K562 (cell line): Measurements from ENCODE around the gene GANAB. TPM values are rescaled to one million over a fixed set of nuclear protein-coding genes. Genes with fewer than 3 reads are reported as not detected.
A peak's percentile ranks its signal among the peaks of the same experiment; 100 is the strongest.

ENCODE experiments used
- ARHGAP35 ChIP-seq: fragments of 450-650 bp; IDR thresholded peaks from 2 replicates; pipeline ENCODE4 v1.6.1; 2018; ENCODE audit not compliant: partially characterized antibody
- ATF6 ChIP-seq: sonication (generic); formaldehyde crosslinking; IDR thresholded peaks from 2 replicates; pipeline ENCODE4 v1.4.0; 2020; ENCODE audit warnings: mild to moderate bottlenecking, missing genetic modification reagents
- C11orf30 ChIP-seq: fragments of 450-650 bp; IDR thresholded peaks from 2 replicates; pipeline ENCODE4 v1.6.1; 2016; ENCODE audit warnings: low read depth, mild to moderate bottlenecking
- MAZ ChIP-seq, 2 experiments: fragments of 450-650 bp in 1 of 2; sonication (generic) in 1 of 2; formaldehyde crosslinking; IDR thresholded peaks in 1 of 2; conservative IDR thresholded peaks in 1 of 2; 2 replicates each; pipeline versions ENCODE4 v1.4.0 to v1.5.0; 2020; ENCODE audit warnings: mild to moderate bottlenecking in 1 of 2, missing genetic modification reagents in 1 of 2
- MTA2 ChIP-seq: fragments of 450-650 bp; IDR thresholded peaks from 2 replicates; pipeline ENCODE4 v1.6.1; 2016; ENCODE audit warnings: low read depth
- POLR2A ChIP-seq: fragments of 450-650 bp; conservative IDR thresholded peaks from 2 replicates; pipeline ENCODE4 v1.6.1; 2016
- POLR2H ChIP-seq: IDR thresholded peaks from 2 replicates; pipeline ENCODE4 v1.6.1; 2016; ENCODE audit warnings: missing genetic modification characterization, low read depth, mild to moderate bottlenecking, control low read depth, missing compliant biosample characterization, moderate library complexity
- RB1 ChIP-seq: fragments of 450-650 bp; IDR thresholded peaks from 2 replicates; pipeline ENCODE4 v1.6.1; 2017; ENCODE audit warnings: low read depth, mild to moderate bottlenecking
- SMAD1 ChIP-seq: fragments of 150-350 bp; IDR thresholded peaks from 2 replicates; pipeline ENCODE4 v1.6.1; 2014; ENCODE audit warnings: low read length, low read depth; ENCODE audit not compliant: partially characterized antibody
- TEAD1 ChIP-seq, 2 experiments: fragments of 450-650 bp in 1 of 2; sonication (generic) in 1 of 2; formaldehyde crosslinking; IDR thresholded peaks; 2 replicates each; pipeline versions ENCODE4 v1.4.0 to v1.8.0; 2020 to 2022; ENCODE audit warnings: mild to moderate bottlenecking in 2 of 2, missing genetic modification reagents in 1 of 2
- YY1 ChIP-seq, 3 experiments: IDR thresholded peaks; 2 replicates each; pipeline ENCODE4 v1.6.1; 2011; ENCODE audit warnings: low read length in 2 of 3, mild to moderate bottlenecking in 2 of 3, moderate library complexity in 2 of 3, borderline replicate concordance in 1 of 3, control low read depth in 1 of 3, low read depth in 1 of 3; ENCODE audit not compliant: insufficient read depth in 3 of 3, insufficient replicate concordance in 2 of 3, control insufficient read depth in 1 of 3, insufficient read length in 1 of 3; ENCODE audit errors: extremely low read depth in 1 of 3
- ZEB2 ChIP-seq: fragments of 450-650 bp; IDR thresholded peaks from 2 replicates; pipeline ENCODE4 v1.6.1; 2016
- ZFP36 ChIP-seq: fragments of 150-350 bp; IDR thresholded peaks from 2 replicates; pipeline ENCODE4 v1.6.1; 2018; ENCODE audit warnings: low read length, low read depth; ENCODE audit not compliant: partially characterized antibody
- polyA plus RNA-seq, 8 experiments: library from polyadenylated mRNA; depleted of rRNA in 4 of 8; stranded (reverse) in 5 of 8; unstranded in 3 of 8; fragments of >200 nt; fragmentation: Nextera tagmentation in 2 of 8; fragmentation: Illumina TruSeq in 1 of 8; extraction: Ambion mirVana in 2 of 8; extraction: Trizol in 1 of 8; gene quantifications; 2 replicates each; pipeline versions ENCODE4 v1.2.1 to v1.2.3, GENCODE V29; 2011 to 2014; ENCODE audit warnings: inconsistent platforms in 1 of 8, missing spikeins in 1 of 8
- total RNA-seq, 7 experiments: library from RNA; depleted of rRNA in 6 of 7; stranded (reverse); fragments of >200 nt in 6 of 7; fragmentation: Illumina TruSeq in 2 of 7; extraction: Trizol in 2 of 7; gene quantifications; 2 replicates each; pipeline versions ENCODE4 v1.2.1 to v1.2.3, GENCODE V29; 2011 to 2021; ENCODE audit warnings: low replicate concordance in 1 of 7
- TF ChIP-seq, protein P1 (sequence below): sonication (generic); formaldehyde crosslinking; IDR thresholded peaks from 2 replicates; pipeline ENCODE4 v1.8.1; 2023; ENCODE audit warnings: mild to moderate bottlenecking, missing genetic modification reagents
- TF ChIP-seq, protein P2 (sequence below): sonication (generic); formaldehyde crosslinking; IDR thresholded peaks from 2 replicates; pipeline ENCODE4 v1.5.0; 2020; ENCODE audit warnings: missing genetic modification reagents
- TF ChIP-seq, protein P3 (sequence below): sonication (generic); formaldehyde crosslinking; IDR thresholded peaks from 2 replicates; pipeline ENCODE4 v1.8.0; 2022; ENCODE audit warnings: mild to moderate bottlenecking, missing genetic modification reagents
- TF ChIP-seq, protein P4 (sequence below): fragments of 450-650 bp; formaldehyde crosslinking; IDR thresholded peaks from 2 replicates; pipeline ENCODE4 v1.4.0; 2022; ENCODE audit warnings: missing genetic modification characterization

GANAB gene
- total and polyA plus RNA-seq, 9 of the 15 experiments (the other 6 are each of a cell fraction or from before 2014, with no cell fraction given), result 6.5 to 284 (median 161) TPM

- TF ChIP-seq, protein P1, sequence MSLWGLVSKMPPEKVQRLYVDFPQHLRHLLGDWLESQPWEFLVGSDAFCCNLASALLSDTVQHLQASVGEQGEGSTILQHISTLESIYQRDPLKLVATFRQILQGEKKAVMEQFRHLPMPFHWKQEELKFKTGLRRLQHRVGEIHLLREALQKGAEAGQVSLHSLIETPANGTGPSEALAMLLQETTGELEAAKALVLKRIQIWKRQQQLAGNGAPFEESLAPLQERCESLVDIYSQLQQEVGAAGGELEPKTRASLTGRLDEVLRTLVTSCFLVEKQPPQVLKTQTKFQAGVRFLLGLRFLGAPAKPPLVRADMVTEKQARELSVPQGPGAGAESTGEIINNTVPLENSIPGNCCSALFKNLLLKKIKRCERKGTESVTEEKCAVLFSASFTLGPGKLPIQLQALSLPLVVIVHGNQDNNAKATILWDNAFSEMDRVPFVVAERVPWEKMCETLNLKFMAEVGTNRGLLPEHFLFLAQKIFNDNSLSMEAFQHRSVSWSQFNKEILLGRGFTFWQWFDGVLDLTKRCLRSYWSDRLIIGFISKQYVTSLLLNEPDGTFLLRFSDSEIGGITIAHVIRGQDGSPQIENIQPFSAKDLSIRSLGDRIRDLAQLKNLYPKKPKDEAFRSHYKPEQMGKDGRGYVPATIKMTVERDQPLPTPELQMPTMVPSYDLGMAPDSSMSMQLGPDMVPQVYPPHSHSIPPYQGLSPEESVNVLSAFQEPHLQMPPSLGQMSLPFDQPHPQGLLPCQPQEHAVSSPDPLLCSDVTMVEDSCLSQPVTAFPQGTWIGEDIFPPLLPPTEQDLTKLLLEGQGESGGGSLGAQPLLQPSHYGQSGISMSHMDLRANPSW, result no peak
- TF ChIP-seq ZFP36, result peak; percentile 88
- TF ChIP-seq ARHGAP35, result peak; percentile 41
- TF ChIP-seq TEAD1 (CRISPR knock-in tag; IDR thresholded peaks at IDR 0.05), result peak in 1 of 2 experiments; percentile 79; a peak in 2 of 4 replicates
- TF ChIP-seq C11orf30, result no peak
- TF ChIP-seq, protein P2, sequence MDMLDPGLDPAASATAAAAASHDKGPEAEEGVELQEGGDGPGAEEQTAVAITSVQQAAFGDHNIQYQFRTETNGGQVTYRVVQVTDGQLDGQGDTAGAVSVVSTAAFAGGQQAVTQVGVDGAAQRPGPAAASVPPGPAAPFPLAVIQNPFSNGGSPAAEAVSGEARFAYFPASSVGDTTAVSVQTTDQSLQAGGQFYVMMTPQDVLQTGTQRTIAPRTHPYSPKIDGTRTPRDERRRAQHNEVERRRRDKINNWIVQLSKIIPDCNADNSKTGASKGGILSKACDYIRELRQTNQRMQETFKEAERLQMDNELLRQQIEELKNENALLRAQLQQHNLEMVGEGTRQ (CRISPR knock-in tag), result no peak
- TF ChIP-seq ATF6 (CRISPR knock-in tag), result peak; percentile 69; the same call in 1 of the 2 replicates
- TF ChIP-seq RB1, result peak; percentile 11; the same call in 1 of the 2 replicates
- peak; percentile 38; the same call in 1 of the 2 replicates for TF ChIP-seq MTA2
- TF ChIP-seq, protein P3, sequence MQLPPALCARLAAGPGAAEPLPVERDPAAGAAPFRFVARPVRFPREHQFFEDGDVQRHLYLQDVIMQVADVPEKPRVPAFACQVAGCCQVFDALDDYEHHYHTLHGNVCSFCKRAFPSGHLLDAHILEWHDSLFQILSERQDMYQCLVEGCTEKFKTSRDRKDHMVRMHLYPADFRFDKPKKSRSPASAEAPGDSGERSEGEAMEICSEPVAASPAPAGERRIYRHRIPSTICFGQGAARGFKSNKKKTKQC (CRISPR knock-in tag), result peak; percentile 46; the same call in 1 of the 2 replicates
- TF ChIP-seq, protein P4, sequence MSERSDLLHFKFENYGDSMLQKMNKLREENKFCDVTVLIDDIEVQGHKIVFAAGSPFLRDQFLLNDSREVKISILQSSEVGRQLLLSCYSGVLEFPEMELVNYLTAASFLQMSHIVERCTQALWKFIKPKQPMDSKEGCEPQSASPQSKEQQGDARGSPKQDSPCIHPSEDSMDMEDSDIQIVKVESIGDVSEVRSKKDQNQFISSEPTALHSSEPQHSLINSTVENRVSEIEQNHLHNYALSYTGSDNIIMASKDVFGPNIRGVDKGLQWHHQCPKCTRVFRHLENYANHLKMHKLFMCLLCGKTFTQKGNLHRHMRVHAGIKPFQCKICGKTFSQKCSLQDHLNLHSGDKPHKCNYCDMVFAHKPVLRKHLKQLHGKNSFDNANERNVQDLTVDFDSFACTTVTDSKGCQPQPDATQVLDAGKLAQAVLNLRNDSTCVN, result 0 out of 2 replicates have a peak, but pooled peaks have one; percentile 39
- no peak for TF ChIP-seq POLR2H (tag)
- peak; percentile 33 for TF ChIP-seq SMAD1
- TF ChIP-seq ZEB2, result no peak
- TF ChIP-seq YY1 (IDR thresholded peaks at IDR 0.05; ENCODE audit: borderline replicate concordance in 1 of 3, control insufficient read depth in 1 of 3, extremely low read depth in 1 of 3, insufficient read depth in 3 of 3, insufficient read length in 1 of 3, insufficient replicate concordance in 2 of 3, low read depth in 1 of 3, low read length in 2 of 3), result peak in 2 of 3 experiments; percentile 32 to 48
- TF ChIP-seq POLR2A, result peak; percentile 70
- TF ChIP-seq MAZ (CRISPR knock-in tag; conservative IDR thresholded peaks at IDR 0.05 in 1 of 2, IDR thresholded peaks at IDR 0.05 in 1 of 2), result peak in 1 of 2 experiments; percentile 65; a peak in 2 of 4 replicates
These were observed 34.6 kb downstream of the GANAB start (continued) for GRCh38 chr11:62611705-62612365.
